Esophagus muscularis mucosa (tissue), 4 donors: ENCODE data around the gene RBBP9. TPM values are rescaled to one million over a fixed set of nuclear protein-coding genes. Genes with fewer than 3 reads are reported as not detected.
"Not testable (repeated sequence)": the region's sequence is repeated elsewhere in the genome, so short reads cannot be mapped to it uniquely, and the experiment has no call there.

Experiments used
- DNase-seq: peaks from one replicate; pipeline ENCODE4 v3.0.0-alpha.2; 2017; ENCODE audit errors: extremely low spot score
- H3K27ac ChIP-seq, 4 donors: fragments of 200-600 bp; sonication (generic); replicated peaks in 1 of 4; 1 replicate in 3 of 4; 2 replicates in 1 of 4; pipeline ENCODE4 v1.5.1; 2016 to 2019; ENCODE audit warnings: mild to moderate bottlenecking in 1 of 4
- H3K27me3 ChIP-seq, 4 donors: fragments of 200-600 bp; sonication (generic); one replicate each; pipeline versions ENCODE4 v1.5.1 to v1.6.0; 2016 to 2019
- H3K36me3 ChIP-seq, 4 donors: fragments of 200-600 bp; sonication (generic); one replicate each; pipeline ENCODE4 v1.5.1; 2016 to 2019
- H3K4me1 ChIP-seq, 4 donors: fragments of 200-600 bp; sonication (generic); one replicate each; pipeline ENCODE4 v1.5.1; 2016 to 2019
- H3K4me3 ChIP-seq, 4 donors: fragments of 200-600 bp; sonication (generic); 1 replicate in 2 of 4; 2 replicates in 2 of 4; pipeline ENCODE4 v1.5.1; 2016 to 2019; ENCODE audit warnings: mild to moderate bottlenecking in 4 of 4, moderate library complexity in 1 of 4
- H3K9me3 ChIP-seq, 4 donors: fragments of 200-600 bp; sonication (generic); 1 replicate in 3 of 4; 2 replicates in 1 of 4; pipeline ENCODE4 v1.5.1; 2016 to 2019
- EP300 ChIP-seq: sonication (generic); formaldehyde crosslinking; IDR thresholded peaks from one replicate; pipeline ENCODE4 v1.6.1; 2017; ENCODE audit warnings: antibody characterized with exemption
- POLR2A ChIP-seq: fragments of 450-650 bp; IDR thresholded peaks from one replicate; pipeline ENCODE4 v1.6.1; 2017; ENCODE audit warnings: antibody characterized with exemption, moderate library complexity, mild to moderate bottlenecking, low read depth
- POLR2AphosphoS5 ChIP-seq, 2 donors: sonication (generic); formaldehyde crosslinking; IDR thresholded peaks; one replicate each; pipeline ENCODE4 v1.6.1; 2017; ENCODE audit warnings: antibody characterized with exemption in 2 of 2
- WGBS: methylation state at CpG from one replicate; pipeline ENCODE4 v1.1.5; 2018; 5-methylcytosine and 5-hydroxymethylcytosine counted together
- intact Hi-C: fragments of 100-400 bp; cut with DNase I; formaldehyde crosslinking; loops from one replicate; pipeline ENCODE4 v1.15.1; 2023
- total RNA-seq, 4 donors: library from RNA; depleted of rRNA; stranded (reverse); fragments of >200 nt; gene quantifications; one replicate each; pipeline versions ENCODE4 v1.1.0 to v1.2.1, GENCODE V29; 2016
- TF ChIP-seq, protein P1 (sequence below), 3 experiments: fragments of 200-600 bp in 2 of 3; fragments of 450-650 bp in 1 of 3; sonication (generic) in 2 of 3; IDR thresholded peaks; one replicate each; pipeline ENCODE4 v1.5.1; 2017 to 2019; ENCODE audit warnings: antibody characterized with exemption in 3 of 3, mild to moderate bottlenecking in 2 of 3, moderate library complexity in 1 of 3

RBBP9 gene
- total RNA-seq, 4 donors from 2014 or later, result 13.7 to 16.7 (median 15.3) TPM

DNA sequence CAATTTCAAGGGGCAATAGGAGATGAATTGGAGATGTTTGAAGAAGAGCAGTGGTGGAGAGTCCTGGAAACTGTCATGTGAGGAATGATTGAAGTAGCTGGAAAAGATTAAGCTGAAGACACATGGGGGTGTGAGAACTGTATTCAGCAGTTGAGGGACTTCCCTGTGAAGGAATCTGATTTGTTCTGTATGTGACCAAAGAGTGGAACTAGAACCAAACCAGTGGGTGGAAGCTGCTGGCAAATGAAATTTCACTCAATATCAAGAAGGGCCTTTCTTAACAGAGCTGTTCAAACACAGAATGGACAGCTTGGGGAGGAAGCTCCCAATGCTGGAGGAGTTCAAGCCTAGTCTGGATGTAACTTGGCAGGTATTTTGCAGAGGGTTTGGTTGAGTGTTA is 32.0 kb upstream of the RBBP9 start:
- TF ChIP-seq POLR2A (no peak), EP300 (no peak), POLR2AphosphoS5 (IDR thresholded peaks at IDR 0.05) (no peak)
- TF ChIP-seq, protein P1, sequence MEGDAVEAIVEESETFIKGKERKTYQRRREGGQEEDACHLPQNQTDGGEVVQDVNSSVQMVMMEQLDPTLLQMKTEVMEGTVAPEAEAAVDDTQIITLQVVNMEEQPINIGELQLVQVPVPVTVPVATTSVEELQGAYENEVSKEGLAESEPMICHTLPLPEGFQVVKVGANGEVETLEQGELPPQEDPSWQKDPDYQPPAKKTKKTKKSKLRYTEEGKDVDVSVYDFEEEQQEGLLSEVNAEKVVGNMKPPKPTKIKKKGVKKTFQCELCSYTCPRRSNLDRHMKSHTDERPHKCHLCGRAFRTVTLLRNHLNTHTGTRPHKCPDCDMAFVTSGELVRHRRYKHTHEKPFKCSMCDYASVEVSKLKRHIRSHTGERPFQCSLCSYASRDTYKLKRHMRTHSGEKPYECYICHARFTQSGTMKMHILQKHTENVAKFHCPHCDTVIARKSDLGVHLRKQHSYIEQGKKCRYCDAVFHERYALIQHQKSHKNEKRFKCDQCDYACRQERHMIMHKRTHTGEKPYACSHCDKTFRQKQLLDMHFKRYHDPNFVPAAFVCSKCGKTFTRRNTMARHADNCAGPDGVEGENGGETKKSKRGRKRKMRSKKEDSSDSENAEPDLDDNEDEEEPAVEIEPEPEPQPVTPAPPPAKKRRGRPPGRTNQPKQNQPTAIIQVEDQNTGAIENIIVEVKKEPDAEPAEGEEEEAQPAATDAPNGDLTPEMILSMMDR (IDR thresholded peaks at IDR 0.05), result no peak
- intact Hi-C loops, result no loop called here

DNA sequence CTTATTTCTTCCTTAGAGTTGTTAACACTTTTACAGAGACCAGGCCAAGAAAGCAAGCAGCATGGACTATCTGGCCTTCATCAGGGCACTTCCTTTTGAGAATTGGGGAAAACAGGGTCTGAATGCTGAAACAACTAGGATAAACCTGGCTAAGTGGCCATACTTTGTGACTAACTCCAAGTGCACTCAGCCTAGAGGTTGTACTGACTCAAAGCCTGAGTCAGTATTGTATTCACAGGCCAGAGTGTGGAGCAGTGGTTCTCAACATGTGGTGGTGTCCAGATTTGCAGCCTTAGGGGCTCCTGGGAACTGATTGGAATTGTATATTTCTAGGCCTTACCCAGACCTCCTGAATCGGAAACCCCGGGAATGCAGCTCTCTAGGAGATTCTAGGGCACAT is 30.8 kb upstream of the RBBP9 start:
- intact Hi-C loops, result no loop called here
- no peak overlapping the region for H3K4me3 ChIP-seq
- H3K27ac ChIP-seq, result no peak overlapping the region
- TF ChIP-seq POLR2AphosphoS5 (IDR thresholded peaks at IDR 0.05) (no peak), EP300 (no peak), POLR2A (no peak)
- TF ChIP-seq, protein P1 (IDR thresholded peaks at IDR 0.05), result no peak
- no peaks in the 10 kb centered on the region for H3K4me1 ChIP-seq
- no peaks in the 10 kb centered on the region for H3K27me3 ChIP-seq
- no peak for DNase-seq
- 88% methylated on average over 2 of the region's 2 CpGs for WGBS
- H3K9me3 ChIP-seq, result no peaks in the 10 kb centered on the region
- H3K36me3 ChIP-seq, result peaks cover 73 to 93% (median 92%) of the 10 kb centered on the region in 4 donors

More for the DNA sequence above, 32.0 kb upstream of the RBBP9 start:
- Histone ChIP-seq H3K27me3 (no peaks in the 10 kb centered on the region), H3K9me3 (no peaks in the 10 kb centered on the region), H3K4me3 (no peak overlapping the region), H3K27ac (no peak overlapping the region), H3K36me3 (peaks cover 78 to 100% (median 98%) of the 10 kb centered on the region in 4 donors), H3K4me1 (no peaks in the 10 kb centered on the region)
- DNase-seq, result no peak

DNA sequence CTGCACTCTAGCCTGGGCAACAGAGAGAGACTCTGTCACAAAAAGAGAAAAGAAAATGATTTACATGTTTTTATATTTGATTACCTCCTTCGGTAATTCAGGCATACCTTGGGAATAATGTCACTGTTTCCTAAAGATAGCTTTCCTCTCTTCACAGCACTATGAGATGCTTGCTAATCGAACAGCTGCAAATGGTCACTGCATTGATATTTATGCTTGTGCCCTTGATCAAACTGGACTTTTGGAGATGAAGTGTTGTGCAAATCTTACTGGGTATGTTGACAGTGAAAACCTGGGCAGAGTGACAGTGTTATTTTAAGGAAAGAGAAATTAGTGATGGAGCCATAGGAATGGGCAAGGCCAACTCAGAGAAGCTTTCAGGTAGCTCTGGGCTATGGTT is 30.3 kb upstream of the RBBP9 start:
- Histone ChIP-seq H3K27ac (no peak overlapping the region), H3K27me3 (no peaks in the 10 kb centered on the region), H3K36me3 (peaks cover 68 to 88% (median 87%) of the 10 kb centered on the region in 4 donors), H3K9me3 (no peaks in the 10 kb centered on the region), H3K4me3 (no peak overlapping the region), H3K4me1 (no peaks in the 10 kb centered on the region)
- intact Hi-C loops, result no loop called here
- TF ChIP-seq POLR2A (no peak), EP300 (no peak), POLR2AphosphoS5 (IDR thresholded peaks at IDR 0.05) (no peak)
- TF ChIP-seq, protein P1 (IDR thresholded peaks at IDR 0.05), result no peak
- 86% methylated on average over 2 of the region's 2 CpGs for WGBS
- DNase-seq, result no peak

- H3K9me3 ChIP-seq, DNase-seq, H3K4me1 ChIP-seq, intact Hi-C loops, H3K27ac ChIP-seq, H3K4me3 ChIP-seq, H3K27me3 ChIP-seq: not testable (repeated sequence)
- peaks cover 64 to 87% (median 84%) of the 10 kb centered on the region in 4 donors for H3K36me3 ChIP-seq
- WGBS, result 88% methylated on average over 14 of the region's 14 CpGs
Observed at GRCh38 chr20:18526761-18527160, 29.7 kb upstream of the RBBP9 start.

GRCh38 chr20:18524646-18525045 is 27.6 kb upstream of the RBBP9 start:
- Histone ChIP-seq H3K27ac (no peak overlapping the region), H3K36me3 (peaks cover 51 to 77% (median 69%) of the 10 kb centered on the region in 4 donors), H3K9me3 (no peaks in the 10 kb centered on the region), H3K4me3 (no peak overlapping the region), H3K27me3 (no peaks in the 10 kb centered on the region), H3K4me1 (no peaks in the 10 kb centered on the region)
- DNase-seq, result no peak
- TF ChIP-seq POLR2AphosphoS5 (IDR thresholded peaks at IDR 0.05) (no peak), EP300 (no peak), POLR2A (no peak)
- TF ChIP-seq, protein P1 (IDR thresholded peaks at IDR 0.05), result no peak
- intact Hi-C loops, result no loop called here
- 88% methylated on average over 1 of the region's 1 CpG for WGBS
